Endothelial cell of umbilical vein (primary cell): ENCODE measurements around the gene XIAP.

Source experiments
- EZH2 ChIP-seq: IDR thresholded peaks from 2 replicates; pipeline ENCODE4 v1.6.1; 2012; ENCODE audit warnings: borderline replicate concordance, low read depth, mild to moderate bottlenecking, moderate library complexity, low read length, inconsistent platforms; ENCODE audit not compliant: severe bottlenecking
- FOS ChIP-seq: IDR thresholded peaks from 2 replicates; pipeline ENCODE4 v1.6.1; 2011; ENCODE audit warnings: mild to moderate bottlenecking, low read length, moderate library complexity, borderline replicate concordance; ENCODE audit not compliant: insufficient read depth
- POLR2AphosphoS5 ChIP-seq: IDR thresholded peaks from 2 replicates; pipeline ENCODE4 v1.6.1; 2012; ENCODE audit warnings: low read depth, mild to moderate bottlenecking, control low read depth, low read length, moderate library complexity; ENCODE audit not compliant: insufficient read depth
- TF ChIP-seq, protein P1 (sequence below), 2 donors: IDR thresholded peaks; 1 replicate in 1 of 2; 2 replicates in 1 of 2; pipeline ENCODE4 v1.5.1; 2011; ENCODE audit warnings: low read length in 2 of 2, mild to moderate bottlenecking in 2 of 2, moderate library complexity in 2 of 2, control low read depth in 1 of 2, inconsistent platforms in 1 of 2, low read depth in 1 of 2; ENCODE audit not compliant: insufficient read depth in 1 of 2; ENCODE audit errors: extremely low read depth in 1 of 2

DNA sequence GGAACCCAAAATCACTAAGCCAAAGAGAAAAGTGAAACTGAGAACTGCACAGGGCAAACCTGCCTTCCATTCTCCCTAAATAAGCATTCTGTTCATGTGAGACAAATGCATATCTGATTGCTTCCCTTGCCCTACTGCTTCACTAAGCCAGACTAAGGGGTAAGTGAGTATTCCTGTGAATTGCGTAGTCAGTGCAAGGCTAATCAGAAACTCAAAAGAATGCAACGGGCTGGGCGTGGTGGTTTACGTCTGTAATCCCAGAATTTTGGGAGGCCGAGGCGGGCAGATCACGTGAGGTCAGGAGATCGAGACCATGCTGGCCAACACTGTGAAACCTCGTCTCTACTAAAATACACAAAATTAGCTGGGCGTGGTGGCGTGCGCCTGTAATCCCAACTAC is 10.8 kb upstream of the XIAP start:
- TF ChIP-seq FOS (no peak), EZH2 (no peak), POLR2AphosphoS5 (no peak)
- TF ChIP-seq, protein P1, sequence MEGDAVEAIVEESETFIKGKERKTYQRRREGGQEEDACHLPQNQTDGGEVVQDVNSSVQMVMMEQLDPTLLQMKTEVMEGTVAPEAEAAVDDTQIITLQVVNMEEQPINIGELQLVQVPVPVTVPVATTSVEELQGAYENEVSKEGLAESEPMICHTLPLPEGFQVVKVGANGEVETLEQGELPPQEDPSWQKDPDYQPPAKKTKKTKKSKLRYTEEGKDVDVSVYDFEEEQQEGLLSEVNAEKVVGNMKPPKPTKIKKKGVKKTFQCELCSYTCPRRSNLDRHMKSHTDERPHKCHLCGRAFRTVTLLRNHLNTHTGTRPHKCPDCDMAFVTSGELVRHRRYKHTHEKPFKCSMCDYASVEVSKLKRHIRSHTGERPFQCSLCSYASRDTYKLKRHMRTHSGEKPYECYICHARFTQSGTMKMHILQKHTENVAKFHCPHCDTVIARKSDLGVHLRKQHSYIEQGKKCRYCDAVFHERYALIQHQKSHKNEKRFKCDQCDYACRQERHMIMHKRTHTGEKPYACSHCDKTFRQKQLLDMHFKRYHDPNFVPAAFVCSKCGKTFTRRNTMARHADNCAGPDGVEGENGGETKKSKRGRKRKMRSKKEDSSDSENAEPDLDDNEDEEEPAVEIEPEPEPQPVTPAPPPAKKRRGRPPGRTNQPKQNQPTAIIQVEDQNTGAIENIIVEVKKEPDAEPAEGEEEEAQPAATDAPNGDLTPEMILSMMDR (IDR thresholded peaks at IDR 0.05; ENCODE audit: extremely low read depth in 1 of 2, insufficient read depth in 1 of 2, low read depth in 1 of 2, low read length in 2 of 2): no peak
